H1 (cell line): ENCODE results near the gene ATP7B. TPM values are rescaled to one million over a fixed set of nuclear protein-coding genes. Genes with fewer than 3 reads are reported as not detected.

Experiments used
- CBX5 ChIP-seq: fragments of 300-800, 300-1000 bp; sonication (generic); IDR thresholded peaks from 2 replicates; pipeline ENCODE4 v1.7.1; 2016; ENCODE audit warnings: antibody characterized with exemption, low read length, low read depth
- KDM1A ChIP-seq: fragments of 200-600, 300-600 bp; sonication (generic); IDR thresholded peaks from 2 replicates; pipeline ENCODE4 v1.7.1; 2016; ENCODE audit warnings: mild to moderate bottlenecking, low read length, borderline replicate concordance
- polyA plus RNA-seq, 7 experiments: library from polyadenylated mRNA; depleted of rRNA in 3 of 7; stranded (reverse) in 5 of 7; unstranded in 2 of 7; fragments of >200 nt in 5 of 7; fragments of 200-250 nt in 2 of 7; gene quantifications; 1 replicate in 5 of 7; 2 replicates in 1 of 7; 4 replicates in 1 of 7; pipeline versions ENCODE4 v1.2.1 to v1.2.3, GENCODE V29; 2011 to 2013; ENCODE audit warnings: missing spikeins in 2 of 7, mixed read lengths in 2 of 7
- total RNA-seq: library from RNA; stranded (reverse); fragmentation: NEBNext Ultra II Directional; extraction: Animal tissue kit (Norgen Biotek cat#: 25700); gene quantifications from 2 replicates; pipeline ENCODE4 v1.2.1, GENCODE V29; 2021

The ATP7B gene
- total and polyA plus RNA-seq, 2 of the 8 experiments (the other 6 are each of a cell fraction or from before 2014, with no cell fraction given), result 4.1 to 9.2 TPM

DNA sequence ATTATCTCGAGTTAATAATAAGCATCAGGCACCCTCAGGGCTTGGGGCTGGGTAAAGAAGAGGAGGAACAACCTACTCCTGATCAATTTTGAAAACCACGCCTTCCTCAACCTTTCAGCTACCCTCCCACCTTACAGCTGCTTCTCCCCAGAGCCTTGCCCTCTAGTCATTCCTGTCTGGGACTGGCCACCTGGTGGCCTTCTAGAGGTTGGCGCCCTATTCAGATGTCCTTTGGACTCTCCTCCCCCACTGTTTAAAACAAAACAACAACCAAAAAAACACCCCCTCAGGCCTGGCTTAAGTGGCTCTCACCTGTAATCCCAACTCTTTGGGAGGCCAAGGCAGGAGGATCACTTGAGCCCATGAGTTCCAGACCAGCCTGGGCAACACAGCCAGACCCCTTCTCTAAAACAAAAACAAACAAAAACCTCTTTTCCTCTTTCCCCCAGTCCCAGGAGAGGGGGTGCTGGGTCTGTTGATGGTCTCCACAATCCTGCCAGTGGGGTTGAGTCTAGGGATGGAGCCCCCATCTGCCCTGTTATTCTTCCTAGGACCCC, 87.2 kb downstream of the ATP7B start (continued):
- no peak for TF ChIP-seq CBX5
- TF ChIP-seq KDM1A, result 0 out of 2 replicates have a peak, but pooled peaks have one; percentile 45
